Stimulated activated CD8-positive, alpha-beta memory T cell treated with anti-CD3 and anti-CD28 coated beads, Interleukin-4, amount 100 ng/mL, for 48 hours (primary cell): ENCODE results near the gene TBC1D9B.
A peak's percentile ranks its signal among the peaks of the same experiment; 100 is the strongest.

Source experiments
- DNase-seq: peaks from one replicate; pipeline ENCODE4 v3.0.0-alpha.2; 2020

TBC1D9B gene

GRCh38 chr5:179907556-179908324, at the start of gene TBC1D9B:
Gene TBC1D9B, minus strand, starts transcription at chr5:179907897. Its CDS starts 76 bp downstream, at chr5:179907821.
- DNase-seq: peak; percentile 64

DNA sequence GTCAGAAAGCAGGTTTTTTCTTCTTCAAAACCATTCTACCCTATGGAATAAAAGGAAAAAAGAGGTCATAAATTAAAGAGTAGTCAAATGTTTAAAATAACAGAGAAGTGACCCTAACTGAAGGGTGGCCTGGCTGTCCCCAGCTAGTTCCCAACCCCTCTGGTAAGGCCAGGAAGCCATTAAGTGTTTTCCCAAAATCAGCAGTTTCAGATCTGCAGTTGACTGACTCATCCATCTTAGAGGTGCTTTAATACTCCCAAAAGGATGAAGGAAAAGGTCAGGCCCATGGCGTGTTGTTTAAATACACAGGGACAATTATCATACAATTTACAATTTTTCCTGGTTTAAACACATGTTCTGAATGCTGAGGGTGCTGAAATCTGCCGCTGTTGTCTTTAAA, 47.9 kb upstream of the TBC1D9B start:
- no peak for DNase-seq

- DNase-seq: no peak
Observed at GRCh38 chr5:179955062-179955461, 47.4 kb upstream of the TBC1D9B start.

GRCh38 chr5:179954434-179954833, 46.7 kb upstream of the TBC1D9B start:
- DNase-seq: no peak

GRCh38 chr5:179953987-179954386, 46.3 kb upstream of the TBC1D9B start:
- DNase-seq: no peak

DNA sequence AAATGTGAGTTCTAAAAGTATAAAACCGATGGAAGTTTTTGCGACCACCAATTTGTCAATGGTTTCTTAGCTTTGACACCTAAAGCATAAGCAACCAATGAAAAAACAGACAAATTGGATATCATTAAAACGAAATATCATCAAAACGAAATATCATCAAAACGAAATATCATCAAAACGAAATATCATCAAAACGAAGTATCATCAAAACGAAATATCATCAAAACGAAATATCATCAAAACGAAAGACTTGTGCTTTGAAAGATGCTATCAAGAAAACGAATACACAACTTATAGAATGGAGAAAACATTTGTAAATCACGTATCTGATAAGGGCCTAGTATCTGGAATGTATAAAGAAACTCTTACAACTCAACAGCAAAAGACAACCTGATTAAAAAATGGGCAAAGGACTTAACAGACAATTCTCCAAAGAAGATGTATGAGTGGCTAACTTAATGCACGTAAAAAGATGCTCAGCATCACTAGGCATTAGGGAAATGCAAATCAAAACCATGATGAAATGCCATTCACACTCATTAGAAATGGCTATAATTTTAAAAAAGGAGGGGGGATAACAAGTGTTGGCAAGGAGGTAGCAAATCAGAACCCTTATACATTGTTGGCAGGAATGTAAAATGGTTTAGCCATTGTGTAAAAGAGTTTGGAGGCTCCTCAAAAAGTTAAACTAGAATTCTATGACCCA, 29.4 kb upstream of the TBC1D9B start:
- no peak for DNase-seq

DNA sequence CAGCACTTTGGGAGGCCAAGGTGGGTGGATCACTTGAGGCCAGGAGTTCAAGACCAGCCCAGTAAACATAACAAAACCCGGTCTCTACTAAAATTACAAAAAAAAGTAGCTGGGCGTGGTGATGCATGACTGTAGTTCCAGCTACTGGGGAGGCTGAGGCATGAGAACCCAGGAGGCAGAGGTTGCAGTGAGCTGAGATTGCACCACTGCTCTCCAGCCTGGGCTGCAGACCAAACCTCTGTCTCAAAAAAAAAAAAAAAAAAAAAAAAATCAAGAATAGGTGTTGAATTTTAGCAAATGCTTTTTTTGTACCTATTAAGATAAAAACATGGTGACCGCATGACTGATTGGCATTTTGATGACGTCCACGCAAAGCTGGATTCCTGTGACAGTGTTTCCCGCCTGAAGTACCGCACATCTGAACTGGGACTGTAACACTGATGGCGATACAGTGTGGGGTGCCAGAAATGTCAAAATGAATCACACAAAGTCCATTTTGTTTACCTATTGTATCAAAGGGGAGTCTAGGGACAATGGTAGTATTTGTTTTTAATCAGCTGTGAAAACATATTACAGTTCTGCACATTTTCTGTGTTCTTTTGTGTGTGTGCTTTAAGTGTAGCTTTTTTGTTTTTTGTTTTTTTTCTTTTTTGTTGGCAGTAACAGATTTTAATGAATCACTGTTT, 23.2 kb upstream of the TBC1D9B start:
- DNase-seq: no peak

DNA sequence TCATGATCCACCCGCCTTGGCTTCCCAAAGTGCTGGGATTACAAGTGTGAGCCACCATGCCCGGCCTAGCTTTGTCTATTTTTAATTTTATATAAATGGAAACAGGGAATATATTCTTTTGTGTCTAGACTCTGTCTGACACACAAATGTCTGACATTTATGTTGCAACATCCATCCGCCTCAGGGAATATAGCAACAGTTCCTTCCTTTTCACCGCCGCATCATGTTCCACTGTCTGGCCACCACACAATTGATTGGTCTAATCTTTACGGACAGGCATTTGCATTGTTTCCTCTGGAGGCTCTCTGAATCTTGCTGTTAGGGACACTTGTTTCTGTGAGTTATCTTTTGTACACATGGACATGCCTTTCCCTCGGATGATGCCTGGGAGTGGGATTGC, 20.1 kb upstream of the TBC1D9B start:
- no peak for DNase-seq

DNA sequence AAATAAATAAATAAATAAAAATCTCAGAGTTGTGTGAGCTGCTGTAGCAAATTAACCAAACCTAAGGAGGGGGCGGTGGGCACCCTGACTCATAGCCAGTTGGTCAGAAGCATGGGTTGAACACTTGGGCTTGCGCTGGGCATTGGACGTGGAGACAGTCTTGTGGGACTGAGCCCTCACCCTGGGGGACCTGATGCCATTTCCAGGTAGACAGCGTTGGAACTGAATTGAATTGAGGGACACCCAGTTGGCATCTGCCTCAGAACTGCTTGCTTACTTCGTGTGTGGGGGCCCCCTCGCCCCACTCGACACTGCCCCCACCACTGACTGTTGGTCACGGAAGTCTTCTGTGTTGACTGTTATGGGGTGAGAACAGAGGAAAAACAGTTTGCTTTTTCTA, 19.0 kb upstream of the TBC1D9B start:
- DNase-seq: no peak

DNA sequence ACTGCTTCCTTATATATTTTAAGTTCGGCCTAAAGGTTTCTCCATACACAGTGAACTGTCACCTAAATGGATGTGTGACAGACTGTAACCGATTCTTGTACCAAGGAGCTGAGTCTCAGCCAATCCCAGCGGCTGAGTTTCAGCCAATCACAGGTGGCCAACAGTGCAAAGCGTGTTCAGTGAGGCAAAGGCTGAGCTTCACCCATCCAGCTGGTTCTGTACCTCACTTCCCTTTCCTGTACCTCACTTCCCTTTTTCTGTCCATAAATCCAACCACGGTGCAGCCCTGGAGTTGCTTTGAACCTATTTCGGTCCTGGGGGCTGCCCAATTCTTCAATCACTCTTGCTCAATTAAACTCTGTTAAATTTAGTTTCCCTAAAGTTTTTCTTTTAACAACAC, 15.7 kb upstream of the TBC1D9B start:
- no peak for DNase-seq

- no peak for DNase-seq
Observed at GRCh38 chr5:179920175-179920574, 12.5 kb upstream of the TBC1D9B start.

DNA sequence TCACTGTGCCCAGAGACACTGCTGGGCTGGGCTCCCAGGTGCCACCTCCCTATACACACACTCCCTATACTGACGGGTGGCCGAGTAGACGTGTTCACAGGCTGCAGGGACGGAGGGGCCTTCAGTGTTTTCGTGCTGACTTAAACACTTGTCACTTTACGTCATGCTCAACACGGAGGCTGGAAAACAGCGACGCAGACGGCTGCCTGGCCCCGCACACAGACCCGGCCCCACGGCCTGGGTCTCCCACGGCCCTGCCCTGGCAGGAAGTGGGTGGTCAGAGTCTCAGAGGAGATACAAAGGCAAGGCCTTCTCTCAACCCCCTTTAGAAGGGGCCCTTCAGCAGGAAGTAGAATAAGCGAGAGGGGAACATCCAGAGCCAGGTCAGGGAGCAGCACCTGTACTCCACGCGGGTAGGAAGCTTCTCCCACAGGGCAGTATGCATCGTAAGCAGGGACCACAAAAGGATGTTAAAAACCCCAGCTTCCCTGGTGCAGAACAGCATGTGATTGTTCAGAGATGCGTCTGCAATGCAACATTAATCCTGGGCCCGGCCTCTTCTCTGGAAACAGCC, 11.9 kb upstream of the TBC1D9B start:
- no peak for DNase-seq

GRCh38 chr5:179918742-179919486, 11.2 kb upstream of the TBC1D9B start:
- DNase-seq: no peak

DNA sequence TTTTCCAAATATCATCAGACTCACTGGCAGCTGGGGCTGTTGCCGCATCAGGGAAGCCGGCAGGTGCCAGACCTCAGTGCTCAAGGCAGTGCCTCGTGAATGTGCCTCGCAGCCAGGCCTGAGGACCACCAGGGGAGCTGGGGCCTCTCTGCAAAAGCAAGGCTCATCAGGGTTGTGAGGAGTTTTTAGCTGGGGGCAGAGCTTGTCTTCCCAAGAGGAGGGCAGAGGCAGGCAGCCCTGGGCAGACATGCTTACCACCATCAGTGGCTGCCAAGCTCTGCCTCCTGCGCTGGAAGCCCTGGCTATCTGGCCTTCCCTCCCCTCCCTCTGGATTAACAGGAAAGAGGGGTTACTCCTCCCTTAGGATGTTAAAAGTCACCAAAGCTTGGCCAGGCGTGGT, 8.8 kb upstream of the TBC1D9B start:
- no peak for DNase-seq

GRCh38 chr5:179915406-179915935, 7.8 kb upstream of the TBC1D9B start:
- no peak for DNase-seq

GRCh38 chr5:179914032-179914755, 6.5 kb upstream of the TBC1D9B start:
- no peak for DNase-seq

GRCh38 chr5:179913461-179913860, 5.8 kb upstream of the TBC1D9B start:
- no peak for DNase-seq

- no peak for DNase-seq
Observed at GRCh38 chr5:179912951-179913350, 5.3 kb upstream of the TBC1D9B start.

GRCh38 chr5:179912386-179912785, 4.7 kb upstream of the TBC1D9B start:
- no peak for DNase-seq

DNA sequence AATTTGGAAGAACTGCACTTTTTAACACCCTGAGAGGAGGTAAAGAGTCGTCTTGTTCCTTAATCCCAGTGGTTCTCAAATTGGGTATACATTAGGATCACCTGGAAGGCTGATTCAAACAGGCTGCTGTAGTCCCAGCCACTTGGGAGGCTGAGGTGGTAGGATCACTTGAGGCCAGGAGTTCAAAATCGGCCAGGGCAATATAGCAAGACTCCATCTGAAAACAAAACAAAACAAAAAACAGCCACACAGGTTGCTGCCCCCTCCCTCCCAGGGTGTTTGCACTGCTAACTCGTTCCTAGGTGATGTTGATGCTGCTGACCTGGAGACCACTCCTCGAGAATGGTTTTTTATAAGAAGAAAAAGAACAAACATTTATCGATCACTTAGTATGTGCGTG, 1.5 kb upstream of the TBC1D9B start:
- DNase-seq: no peak

GRCh38 chr5:179908528-179908927, 831 bp upstream of the TBC1D9B start:
- no peak for DNase-seq
